Measurements from ENCODE around the gene FHIT.

FHIT gene

GRCh38 chr3:60979461-60980341 is 271.6 kb downstream of the FHIT start:
- DNase-seq = no peak

GRCh38 chr3:60973321-60973720 is 277.9 kb downstream of the FHIT start:
- no peak for DNase-seq

GRCh38 chr3:60972599-60972998 is 278.7 kb downstream of the FHIT start:
- DNase-seq = no peak

GRCh38 chr3:60970850-60971249 is 280.4 kb downstream of the FHIT start:
- no peak for DNase-seq

- DNase-seq = no peak
Measured at GRCh38 chr3:60967141-60967540, 284.1 kb downstream of the FHIT start.

GRCh38 chr3:60957541-60957940 is 293.7 kb downstream of the FHIT start:
- no peak for DNase-seq

GRCh38 chr3:60956729-60957128 is 294.5 kb downstream of the FHIT start:
- no peak for DNase-seq

- DNase-seq = no peak
Measured at GRCh38 chr3:60955034-60955433, 296.2 kb downstream of the FHIT start.

- DNase-seq = no peak
Measured at GRCh38 chr3:60954048-60954447, 297.2 kb downstream of the FHIT start.

- DNase-seq = no peak
Measured at GRCh38 chr3:60953351-60953750, 297.9 kb downstream of the FHIT start.

- DNase-seq = no peak
Measured at GRCh38 chr3:60952055-60952454, 299.2 kb downstream of the FHIT start.

- DNase-seq = no peak
Measured at GRCh38 chr3:60949146-60949545, 302.1 kb downstream of the FHIT start.

- no peak for DNase-seq
Measured at GRCh38 chr3:60948488-60948887, 302.8 kb downstream of the FHIT start.

- no peak for DNase-seq
Measured at GRCh38 chr3:60935709-60936108, 315.5 kb downstream of the FHIT start.

GRCh38 chr3:60933824-60934223 is 317.4 kb downstream of the FHIT start:
- DNase-seq = no peak

GRCh38 chr3:60932643-60933042 is 318.6 kb downstream of the FHIT start:
- DNase-seq = no peak

GRCh38 chr3:60932170-60932569 is 319.1 kb downstream of the FHIT start:
- peak; percentile 48 for DNase-seq

- DNase-seq = no peak
Measured at GRCh38 chr3:60931452-60931851, 319.8 kb downstream of the FHIT start.

GRCh38 chr3:60920519-60920918 is 330.7 kb downstream of the FHIT start:
- no peak for DNase-seq

GRCh38 chr3:60919296-60919695 is 332.0 kb downstream of the FHIT start:
- DNase-seq = no peak

- no peak for DNase-seq
Measured at GRCh38 chr3:60917141-60917540, 334.1 kb downstream of the FHIT start.

GRCh38 chr3:60916546-60916945 is 334.7 kb downstream of the FHIT start:
- no peak for DNase-seq

GRCh38 chr3:60913474-60913873 is 337.8 kb downstream of the FHIT start:
- no peak for DNase-seq

GRCh38 chr3:60912876-60913275 is 338.4 kb downstream of the FHIT start:
- DNase-seq = no peak

GRCh38 chr3:60912142-60912541 is 339.1 kb downstream of the FHIT start:
- no peak for DNase-seq

Data from NCI-H187 treated with DMSO at 0.1 percent for 48 hours (cell line).